ENCODE results near the gene YLPM1.

The YLPM1 gene

GRCh38 chr14:74841230-74842207 is 78.4 kb downstream of the YLPM1 start:
- no peak overlapping the region for H3K27ac ChIP-seq
- no peak for TF ChIP-seq ZFX (IDR thresholded peaks at IDR 0.05; ENCODE audit: borderline replicate concordance)
- no peak for TF ChIP-seq CTCF (IDR thresholded peaks at IDR 0.05)

- no peak for TF ChIP-seq CTCF (IDR thresholded peaks at IDR 0.05)
- no peak overlapping the region for H3K27ac ChIP-seq
Measured at GRCh38 chr14:74843653-74844052, 80.5 kb downstream of the YLPM1 start.

GRCh38 chr14:74846168-74846567 is 83.1 kb downstream of the YLPM1 start:
- TF ChIP-seq CTCF (IDR thresholded peaks at IDR 0.05) (no peak), ZFX (IDR thresholded peaks at IDR 0.05; ENCODE audit: borderline replicate concordance) (no peak)
- H3K27ac ChIP-seq: no peak overlapping the region

- TF ChIP-seq ZFX (IDR thresholded peaks at IDR 0.05; ENCODE audit: borderline replicate concordance) (no peak), CTCF (IDR thresholded peaks at IDR 0.05) (no peak)
- H3K27ac ChIP-seq: no peak overlapping the region
Measured at GRCh38 chr14:74846968-74847665, 84.0 kb downstream of the YLPM1 start.

- TF ChIP-seq CTCF (IDR thresholded peaks at IDR 0.05) (no peak), ZFX (IDR thresholded peaks at IDR 0.05; ENCODE audit: borderline replicate concordance) (no peak)
- no peak overlapping the region for H3K27ac ChIP-seq
Measured at GRCh38 chr14:74848768-74849167, 85.7 kb downstream of the YLPM1 start.

GRCh38 chr14:74852922-74853530 is 89.9 kb downstream of the YLPM1 start:
- H3K27ac ChIP-seq: no peak overlapping the region
- TF ChIP-seq CTCF (IDR thresholded peaks at IDR 0.05): no peak
- TF ChIP-seq ZFX (IDR thresholded peaks at IDR 0.05; ENCODE audit: borderline replicate concordance): no peak

Measured in 22Rv1 (cell line).